ENCODE measurements around the gene GPC1. TPM values are rescaled to one million over a fixed set of nuclear protein-coding genes. Genes with fewer than 3 reads are reported as not detected.

Gene GPC1
- total RNA-seq, 2 donors from 2014 or later = 37.8 to 69.7 TPM

GRCh38 chr2:240428245-240428644 is 7.2 kb upstream of the GPC1 start:
- no peaks in the 10 kb centered on the region for H3K4me1 ChIP-seq (ENCODE audit: control insufficient read depth, insufficient read depth, low read length)
- no peak overlapping the region for H3K4me3 ChIP-seq (ENCODE audit: low read length)
- H3K4me3 Mint-ChIP-seq = no peak overlapping the region
- no peak for DNase-seq
- no peak overlapping the region for H3K9ac ChIP-seq (ENCODE audit: extremely low read depth, low read length, poor library complexity, severe bottlenecking)
- H3K27me3 ChIP-seq (ENCODE audit: control insufficient read depth, insufficient read depth, low read length, poor library complexity, severe bottlenecking) = no peaks in the 10 kb centered on the region
- TF ChIP-seq CTCF (conservative IDR thresholded peaks at IDR 0.05) = no peak
- no peak overlapping the region for H3K27ac ChIP-seq (ENCODE audit: low read depth, low read length)
- peaks cover 16% of the 10 kb centered on the region for H3K9me3 Mint-ChIP-seq
- no peaks in the 10 kb centered on the region for H3K9me3 ChIP-seq (ENCODE audit: control insufficient read depth, low read length)
- H3K4me1 Mint-ChIP-seq = no peaks in the 10 kb centered on the region
- H3K36me3 Mint-ChIP-seq (ENCODE audit: low read depth) = no peaks in the 10 kb centered on the region
- no peaks in the 10 kb centered on the region for H3K36me3 ChIP-seq (ENCODE audit: control insufficient read depth, insufficient read depth, low read length)
- 91 to 100% methylated on average over 5 of the region's 5 CpGs for WGBS, 2 experiments (ENCODE audit: insufficient coverage in 1 of 2, insufficient read length in 1 of 2)
- H3K27ac Mint-ChIP-seq = no peak overlapping the region
- peaks cover 50% of the 10 kb centered on the region for H3K27me3 Mint-ChIP-seq (ENCODE audit: insufficient read depth)

GRCh38 chr2:240429341-240429871 is 6.1 kb upstream of the GPC1 start:
- no peak for TF ChIP-seq CTCF (conservative IDR thresholded peaks at IDR 0.05)
- peaks cover 13% of the 10 kb centered on the region for H3K9me3 Mint-ChIP-seq
- Histone ChIP-seq H3K36me3 (ENCODE audit: control insufficient read depth, insufficient read depth, low read length) (no peaks in the 10 kb centered on the region), H3K27ac (ENCODE audit: low read depth, low read length) (no peak overlapping the region), H3K9ac (ENCODE audit: extremely low read depth, low read length, poor library complexity, severe bottlenecking) (no peak overlapping the region), H3K9me3 (ENCODE audit: control insufficient read depth, low read length) (no peaks in the 10 kb centered on the region), H3K4me3 (ENCODE audit: low read length) (no peak overlapping the region), H3K27me3 (ENCODE audit: control insufficient read depth, insufficient read depth, low read length, poor library complexity, severe bottlenecking) (no peaks in the 10 kb centered on the region), H3K4me1 (ENCODE audit: control insufficient read depth, insufficient read depth, low read length) (no peaks in the 10 kb centered on the region)
- H3K4me1 Mint-ChIP-seq = no peaks in the 10 kb centered on the region
- no peak overlapping the region for H3K4me3 Mint-ChIP-seq
- peak; percentile 24 for DNase-seq
- WGBS, 2 experiments (ENCODE audit: insufficient coverage in 1 of 2, insufficient read length in 1 of 2) = 82 to 84% methylated on average over 9 to 10 of the region's 10 CpGs
- peaks cover 56% of the 10 kb centered on the region for H3K27me3 Mint-ChIP-seq (ENCODE audit: insufficient read depth)
- no peak overlapping the region for H3K27ac Mint-ChIP-seq
- no peaks in the 10 kb centered on the region for H3K36me3 Mint-ChIP-seq (ENCODE audit: low read depth)

- no peaks in the 10 kb centered on the region for H3K36me3 ChIP-seq (ENCODE audit: control insufficient read depth, insufficient read depth, low read length)
- DNase-seq = peak; percentile 46
- peak; percentile 30 for TF ChIP-seq CTCF (conservative IDR thresholded peaks at IDR 0.05)
- Mint-ChIP-seq H3K27ac (no peak overlapping the region), H3K4me3 (no peak overlapping the region), H3K36me3 (ENCODE audit: low read depth) (no peaks in the 10 kb centered on the region), H3K9me3 (peaks cover 9% of the 10 kb centered on the region), H3K4me1 (no peaks in the 10 kb centered on the region), H3K27me3 (ENCODE audit: insufficient read depth) (peaks cover 54% of the 10 kb centered on the region)
- no peak overlapping the region for H3K9ac ChIP-seq (ENCODE audit: extremely low read depth, low read length, poor library complexity, severe bottlenecking)
- no peaks in the 10 kb centered on the region for H3K4me1 ChIP-seq (ENCODE audit: control insufficient read depth, insufficient read depth, low read length)
- 80 to 90% methylated on average over 9 to 14 of the region's 14 CpGs for WGBS, 2 experiments (ENCODE audit: insufficient coverage in 1 of 2, insufficient read length in 1 of 2)
- no peaks in the 10 kb centered on the region for H3K27me3 ChIP-seq (ENCODE audit: control insufficient read depth, insufficient read depth, low read length, poor library complexity, severe bottlenecking)
- H3K9me3 ChIP-seq (ENCODE audit: control insufficient read depth, low read length) = no peaks in the 10 kb centered on the region
- H3K4me3 ChIP-seq (ENCODE audit: low read length) = no peak overlapping the region
- no peak overlapping the region for H3K27ac ChIP-seq (ENCODE audit: low read depth, low read length)
Measured at GRCh38 chr2:240429872-240430491, 5.5 kb upstream of the GPC1 start.

All from endodermal cell (in vitro differentiated cells).